Stimulated activated CD4-positive, alpha-beta T cell treated with anti-CD3 and anti-CD28 coated beads, Interleukin-15, amount 100 ng/mL, for 48 hours (primary cell): Measurements from ENCODE around the gene RRP9.
A peak's percentile ranks its signal among the peaks of the same experiment; 100 is the strongest.
"Not testable (repeated sequence)": the region's sequence is repeated elsewhere in the genome, so short reads cannot be mapped to it uniquely, and the experiment has no call there.

Experiments
- DNase-seq, 2 donors: peaks; one replicate each; pipeline ENCODE4 v3.0.0-alpha.2; 2020; ENCODE audit warnings: low read depth in 2 of 2

Gene RRP9

DNA sequence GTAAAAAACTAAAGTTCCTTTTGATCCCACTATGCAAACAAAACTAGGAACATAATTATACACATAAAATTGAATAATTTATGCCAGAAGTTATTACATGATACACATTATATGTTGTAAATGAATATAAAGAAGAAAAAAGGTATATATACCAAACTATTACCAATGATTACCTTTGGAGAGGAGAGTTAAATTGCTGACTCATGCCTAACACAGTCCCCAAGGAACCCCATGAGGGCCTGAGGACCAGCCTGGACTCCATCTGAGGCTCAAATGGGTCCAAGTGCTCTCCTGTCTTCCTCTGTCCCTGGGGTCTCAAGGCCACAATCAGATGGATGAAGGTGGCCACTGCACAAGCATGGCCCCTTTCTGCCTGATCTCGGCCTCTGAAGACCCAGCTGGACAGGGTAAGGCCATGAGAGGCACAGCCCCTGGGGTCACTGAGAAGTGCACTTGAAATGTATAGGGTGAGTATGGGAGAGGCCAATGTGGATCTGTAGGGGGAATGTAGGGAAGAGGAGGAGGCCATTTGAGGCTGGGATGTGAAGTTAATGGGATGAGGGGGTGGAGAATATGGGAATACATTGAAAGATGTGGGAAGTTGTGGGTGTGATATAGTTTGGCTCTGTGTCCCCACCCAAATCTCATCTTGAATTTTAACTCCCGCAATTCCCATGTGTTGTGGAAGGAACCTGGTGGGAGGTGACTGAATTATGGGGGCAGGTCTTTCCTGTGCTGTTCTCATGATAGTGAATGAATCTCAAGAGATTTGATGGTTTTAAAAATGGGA is 37.5 kb downstream of the RRP9 start:
- DNase-seq = no peak

DNA sequence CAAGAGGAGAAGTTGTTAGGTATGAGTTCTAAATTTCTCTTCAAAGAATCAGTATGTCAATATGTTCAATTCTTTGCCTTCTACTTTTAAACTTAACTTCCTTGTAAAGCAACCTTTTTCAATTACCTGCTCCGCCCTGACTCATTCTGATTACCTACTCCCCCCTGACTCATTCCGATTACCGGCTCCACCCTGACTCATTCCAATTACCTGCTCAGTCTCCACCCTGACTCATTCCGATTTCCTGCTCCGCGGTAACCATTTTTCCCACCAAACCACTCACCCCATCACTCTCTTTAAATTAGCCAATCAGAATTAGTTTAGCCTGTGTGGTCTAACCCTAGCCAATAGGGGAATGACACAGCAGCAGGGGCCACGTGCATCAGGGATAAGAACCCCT is 39.3 kb downstream of the RRP9 start:
- DNase-seq = peak; percentile 14 to 33

DNA sequence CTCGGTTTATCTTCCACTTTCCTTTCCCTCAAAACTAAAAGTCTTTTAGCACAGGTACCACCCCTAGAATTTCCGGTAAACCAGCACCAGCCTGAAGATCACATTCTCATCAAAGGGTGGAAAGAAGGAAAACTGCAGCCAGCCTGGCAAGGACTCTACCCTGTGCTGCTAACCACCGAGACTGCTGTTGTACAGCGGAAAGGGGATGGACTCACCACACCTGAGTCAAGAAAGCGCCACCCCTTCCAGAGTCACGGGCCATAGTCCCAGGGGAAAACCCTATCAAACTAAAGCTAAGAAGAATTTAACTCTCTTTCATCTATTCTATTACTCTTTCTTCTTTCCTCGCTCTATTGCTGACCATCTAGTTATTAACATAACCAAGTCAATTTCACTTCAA is 41.7 kb downstream of the RRP9 start:
- not testable (repeated sequence) for DNase-seq

DNA sequence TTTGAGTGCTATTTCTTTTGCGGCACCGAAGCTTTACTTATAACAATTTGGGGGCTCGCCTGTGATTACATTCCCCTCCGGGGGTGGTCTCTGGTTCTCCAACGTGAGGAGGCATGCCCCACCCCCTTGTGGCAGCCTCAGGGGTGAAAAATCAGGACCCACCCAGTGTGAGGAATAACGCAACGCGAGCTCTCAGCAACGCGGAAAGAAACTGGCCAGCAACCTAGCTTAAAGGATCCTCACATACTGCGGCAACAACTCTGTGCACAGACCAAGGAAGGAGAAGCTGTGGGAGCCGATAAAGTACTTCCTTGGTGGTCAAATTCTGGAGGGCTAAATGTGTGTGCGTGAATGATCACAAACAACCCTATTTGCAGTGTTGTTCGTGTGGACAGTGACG is 44.3 kb downstream of the RRP9 start:
- no peak for DNase-seq

DNA sequence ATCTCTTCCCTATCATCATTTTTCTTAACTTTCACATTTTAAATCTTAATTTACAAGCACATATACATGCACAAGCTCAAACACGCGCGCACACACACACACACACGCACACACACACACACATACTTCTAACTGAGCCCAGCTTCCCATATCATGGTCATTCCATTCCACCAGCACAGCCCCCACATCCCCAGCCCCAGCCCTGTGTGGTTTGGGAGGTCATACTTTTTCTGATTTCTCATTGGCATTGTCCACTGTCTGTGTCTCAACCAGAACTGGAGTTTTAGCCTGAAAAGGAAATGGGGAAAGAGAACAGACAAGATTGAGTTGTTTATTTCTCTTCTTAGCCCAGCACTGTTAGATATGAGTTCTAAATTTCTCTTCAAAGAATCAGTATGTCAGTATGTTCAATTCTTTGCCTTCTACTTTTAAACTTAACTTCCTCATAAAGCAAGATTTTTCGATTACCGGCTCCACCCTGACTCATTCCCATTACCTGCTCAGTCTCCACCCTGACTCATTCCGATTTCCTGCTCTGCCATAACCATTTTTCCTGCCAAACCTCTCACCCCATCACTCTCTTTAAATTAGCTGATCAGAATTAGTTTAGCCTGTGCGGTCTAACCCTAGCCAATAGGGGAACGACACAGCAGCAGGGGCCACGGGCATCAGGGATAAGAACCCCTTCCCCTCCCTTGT is 44.9 kb downstream of the RRP9 start:
- no peak for DNase-seq

DNA sequence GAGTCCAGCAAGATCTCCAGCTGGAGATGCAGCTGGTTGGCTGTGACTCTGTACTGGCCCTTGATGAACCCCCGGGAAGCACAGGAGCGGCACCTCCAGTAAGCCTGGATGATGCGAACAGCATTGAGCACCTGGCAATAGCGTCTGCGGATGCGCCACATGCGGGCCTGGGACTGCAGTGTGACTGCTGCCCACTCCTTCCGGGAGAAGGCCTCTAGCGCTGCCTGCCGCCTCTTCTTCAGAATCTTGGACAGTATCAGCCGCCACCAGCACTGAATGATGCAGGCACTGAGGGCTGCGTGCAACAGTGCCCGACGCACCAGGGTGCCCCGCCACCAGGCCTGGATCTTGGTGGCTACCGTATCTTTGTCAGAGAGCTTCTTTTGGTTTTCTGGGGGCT is 46.8 kb downstream of the RRP9 start:
- no peak for DNase-seq

DNA sequence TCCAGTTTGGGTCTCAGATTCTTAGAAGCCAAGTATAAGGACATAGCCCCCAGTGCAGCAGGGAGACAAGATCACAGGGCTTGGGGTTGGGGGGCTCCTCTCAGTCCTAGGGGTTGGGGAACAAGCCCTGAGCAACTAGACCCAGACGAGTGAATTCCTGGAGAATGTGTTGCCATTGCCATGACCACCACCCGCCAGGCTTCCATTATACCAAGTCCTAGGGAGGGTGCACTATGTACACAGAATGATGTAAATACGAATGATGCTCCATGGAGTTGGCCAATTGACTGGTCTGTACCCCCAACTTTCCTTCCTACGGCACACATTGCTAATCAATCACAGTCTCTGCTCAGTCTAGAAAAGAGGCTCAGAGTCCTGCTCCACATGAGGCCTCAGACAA is 47.3 kb downstream of the RRP9 start:
- DNase-seq = no peak

DNA sequence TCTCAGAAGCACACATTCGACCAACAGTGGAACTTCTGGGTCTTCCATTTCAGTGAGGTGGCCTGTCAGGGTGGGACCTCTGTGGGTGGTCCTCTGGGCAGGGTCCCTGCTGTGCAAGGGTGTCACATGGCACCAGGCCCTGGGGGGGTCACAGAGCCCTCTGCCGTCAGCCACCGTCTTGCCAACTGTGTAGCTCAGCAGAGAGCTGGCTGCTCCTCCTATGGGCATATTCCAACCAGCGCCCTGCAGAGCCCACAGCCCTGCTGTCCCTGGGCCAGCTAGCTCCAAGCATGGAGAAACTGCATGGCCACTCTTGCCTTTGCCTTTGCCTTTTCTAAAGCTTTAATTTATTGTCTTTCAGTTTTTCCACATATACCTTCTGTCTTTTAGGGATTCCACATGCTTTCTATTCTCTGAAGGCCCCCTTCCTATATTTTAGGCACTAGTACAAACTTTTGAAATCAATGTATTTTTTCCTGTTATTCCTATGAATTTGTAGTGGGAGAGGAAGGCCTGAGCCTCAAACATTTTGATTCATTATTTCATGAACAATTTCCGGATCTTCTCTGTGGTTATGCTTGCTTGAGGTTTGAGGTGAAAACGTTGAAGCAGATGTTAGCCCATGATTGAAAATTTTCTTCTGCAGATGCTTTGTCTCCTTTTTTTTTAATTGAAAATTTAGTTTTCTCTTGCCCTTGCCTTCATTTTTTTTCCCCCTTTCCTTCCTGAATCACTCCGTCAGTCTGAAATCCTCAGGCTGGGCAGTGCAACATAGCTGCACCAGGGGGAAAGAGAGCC is 50.3 kb downstream of the RRP9 start:
- DNase-seq = no peak

DNA sequence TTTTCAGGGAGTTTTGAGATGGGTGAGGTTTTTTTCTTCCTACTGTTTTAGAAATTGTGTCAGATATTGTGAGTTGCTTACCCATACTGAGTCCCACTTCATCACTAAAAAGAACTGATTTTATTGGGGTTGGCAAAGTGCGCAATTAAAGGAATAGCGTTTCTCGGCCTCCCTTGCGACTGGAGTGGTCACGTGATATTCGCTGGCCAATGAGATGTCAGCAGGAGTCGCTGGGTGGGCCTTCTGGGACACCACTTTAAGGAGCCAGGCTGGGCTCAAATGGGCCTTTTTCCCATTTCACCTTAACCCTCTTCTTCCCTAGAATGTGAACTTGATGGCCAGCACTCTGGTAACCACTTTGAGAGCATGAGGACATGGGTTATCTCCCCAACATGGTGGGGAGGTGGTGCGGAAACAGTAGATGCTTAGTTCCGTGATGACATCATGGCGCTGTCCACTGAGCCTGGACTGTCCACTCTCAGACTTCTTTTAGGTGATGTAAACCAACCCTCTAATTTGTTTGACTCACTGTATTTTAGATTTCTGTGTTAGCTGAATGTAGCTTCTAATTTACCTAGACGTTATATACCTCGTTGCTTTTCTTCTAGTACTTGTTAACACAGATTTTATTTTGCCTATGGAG is 53.1 kb downstream of the RRP9 start:
- DNase-seq = no peak

DNA sequence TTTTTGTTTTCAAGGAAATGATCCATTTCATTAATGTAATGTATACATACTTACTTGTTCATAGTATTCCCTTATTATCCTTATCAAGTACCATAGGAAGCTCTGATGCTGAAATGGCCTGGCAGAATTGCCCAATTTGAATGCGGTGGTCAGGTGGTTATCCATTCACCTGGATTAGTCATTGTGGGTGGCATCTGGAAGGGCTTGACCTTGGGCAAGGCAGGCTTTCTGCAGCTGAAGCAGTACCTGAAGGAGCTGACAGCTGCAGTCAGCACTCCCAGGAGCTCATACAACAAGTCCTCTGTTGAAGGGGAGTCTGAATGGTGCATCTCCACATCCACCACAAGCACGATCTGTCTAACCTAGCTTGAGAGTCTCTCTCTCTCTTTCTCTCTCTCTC is 54.1 kb downstream of the RRP9 start:
- DNase-seq = no peak

DNA sequence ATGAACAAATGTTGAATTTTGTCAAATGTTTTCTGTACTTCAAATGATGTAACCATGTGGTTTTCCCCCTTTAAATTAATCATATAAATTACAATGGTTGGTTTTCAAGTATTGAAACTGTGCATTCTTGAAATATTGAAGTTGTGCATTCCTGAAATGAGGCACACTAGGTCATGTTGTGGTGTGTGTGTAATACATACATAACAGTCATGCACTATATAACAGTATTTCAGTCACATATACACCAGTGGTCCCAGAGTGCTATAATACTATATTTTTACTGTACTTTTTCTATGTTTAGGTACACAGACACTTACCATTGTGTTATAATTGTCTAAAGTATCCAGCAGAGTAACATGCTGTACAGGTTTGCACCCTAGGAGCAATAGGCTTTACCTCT is 55.3 kb downstream of the RRP9 start:
- DNase-seq = no peak
